Measurements from ENCODE around the gene HMGB3. TPM values are rescaled to one million over a fixed set of nuclear protein-coding genes. Genes with fewer than 3 reads are reported as not detected.

HMGB3 gene
- total and polyA plus RNA-seq, 12 donors: 3.9 to 33.7 (median 17.9) TPM

GRCh38 chrX:150989420-150989819, 6.3 kb downstream of the HMGB3 start:
- no peak for DNase-seq
- H3K9me3 ChIP-seq (replicated peaks in 1 of 3): no peaks in the 10 kb centered on the region
- TF ChIP-seq, protein P1, sequence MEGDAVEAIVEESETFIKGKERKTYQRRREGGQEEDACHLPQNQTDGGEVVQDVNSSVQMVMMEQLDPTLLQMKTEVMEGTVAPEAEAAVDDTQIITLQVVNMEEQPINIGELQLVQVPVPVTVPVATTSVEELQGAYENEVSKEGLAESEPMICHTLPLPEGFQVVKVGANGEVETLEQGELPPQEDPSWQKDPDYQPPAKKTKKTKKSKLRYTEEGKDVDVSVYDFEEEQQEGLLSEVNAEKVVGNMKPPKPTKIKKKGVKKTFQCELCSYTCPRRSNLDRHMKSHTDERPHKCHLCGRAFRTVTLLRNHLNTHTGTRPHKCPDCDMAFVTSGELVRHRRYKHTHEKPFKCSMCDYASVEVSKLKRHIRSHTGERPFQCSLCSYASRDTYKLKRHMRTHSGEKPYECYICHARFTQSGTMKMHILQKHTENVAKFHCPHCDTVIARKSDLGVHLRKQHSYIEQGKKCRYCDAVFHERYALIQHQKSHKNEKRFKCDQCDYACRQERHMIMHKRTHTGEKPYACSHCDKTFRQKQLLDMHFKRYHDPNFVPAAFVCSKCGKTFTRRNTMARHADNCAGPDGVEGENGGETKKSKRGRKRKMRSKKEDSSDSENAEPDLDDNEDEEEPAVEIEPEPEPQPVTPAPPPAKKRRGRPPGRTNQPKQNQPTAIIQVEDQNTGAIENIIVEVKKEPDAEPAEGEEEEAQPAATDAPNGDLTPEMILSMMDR (IDR thresholded peaks at IDR 0.05): no peak
- no peak for TF ChIP-seq POLR2A (IDR thresholded peaks at IDR 0.05)
- WGBS, 4 donors: 77 to 100% (median 86%) methylated on average over 1 to 2 of the region's 2 CpGs
- no peaks in the 10 kb centered on the region for H3K4me1 ChIP-seq (replicated peaks in 1 of 2)
- H3K27me3 ChIP-seq: no peaks in the 10 kb centered on the region
- H3K4me3 ChIP-seq: no peak overlapping the region
- intact Hi-C loops (cut with DNase I): loop anchor here in 1 of 2 donors (10.0 kb wide), 1 partner anchor 215 kb away; no protein-coding TSS in a partner anchor
- no peaks in the 10 kb centered on the region for H3K36me3 ChIP-seq (replicated peaks in 1 of 2)
- H3K27ac ChIP-seq: no peak overlapping the region

GRCh38 chrX:150990910-150991309, 7.8 kb downstream of the HMGB3 start:
- Histone ChIP-seq H3K4me3 (no peak overlapping the region), H3K4me1 (replicated peaks in 1 of 2) (no peaks in the 10 kb centered on the region), H3K9me3 (replicated peaks in 1 of 3) (no peaks in the 10 kb centered on the region), H3K27ac (no peak overlapping the region), H3K36me3 (replicated peaks in 1 of 2) (no peaks in the 10 kb centered on the region), H3K27me3 (no peaks in the 10 kb centered on the region)
- intact Hi-C loops (cut with DNase I): no loop called here
- TF ChIP-seq POLR2A (IDR thresholded peaks at IDR 0.05): no peak
- TF ChIP-seq, protein P1 (IDR thresholded peaks at IDR 0.05): no peak
- peak; percentile 29 to 55 (median 47) for DNase-seq
- WGBS, 4 donors: 41 to 60% (median 58%) methylated on average over 1 to 5 of the region's 5 CpGs

DNA sequence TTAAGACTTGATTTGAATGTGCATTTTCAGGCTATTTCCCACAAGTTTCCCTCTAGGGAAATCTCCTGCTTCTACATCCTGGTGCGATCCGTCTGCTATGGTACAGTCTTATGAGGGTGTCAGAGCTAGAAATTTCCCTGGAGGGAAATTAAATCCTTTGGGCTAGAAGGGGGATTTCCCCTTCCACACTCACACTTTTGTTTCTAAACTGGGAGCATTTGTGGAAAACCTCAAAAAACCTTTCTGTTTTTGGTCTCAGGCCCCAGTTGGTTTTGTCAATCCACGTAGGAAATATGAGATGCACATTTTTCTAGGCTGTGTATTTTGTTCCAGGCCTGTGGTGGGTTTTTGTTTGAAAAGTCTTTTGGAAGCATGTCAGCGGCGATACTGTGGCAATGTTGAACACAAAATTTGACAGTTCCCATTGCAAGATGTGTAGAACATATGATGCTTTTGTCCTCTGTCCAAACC, 17.8 kb downstream of the HMGB3 start:
- Histone ChIP-seq H3K27ac (no peak overlapping the region), H3K9me3 (replicated peaks in 1 of 3) (no peaks in the 10 kb centered on the region), H3K27me3 (no peaks in the 10 kb centered on the region), H3K36me3 (replicated peaks in 1 of 2) (no peaks in the 10 kb centered on the region), H3K4me3 (no peak overlapping the region), H3K4me1 (replicated peaks in 1 of 2) (no peaks in the 10 kb centered on the region)
- TF ChIP-seq, protein P1 (IDR thresholded peaks at IDR 0.05): no peak
- TF ChIP-seq POLR2A (IDR thresholded peaks at IDR 0.05): no peak
- WGBS, 4 donors: 76 to 86% (median 83%) methylated on average over 5 of the region's 5 CpGs
- intact Hi-C loops (cut with DNase I): loop anchor here in 1 of 2 donors (10.0 kb wide), 1 partner anchor 226 kb away; no protein-coding TSS in a partner anchor
- no peak for DNase-seq

GRCh38 chrX:151004085-151004484, 20.9 kb downstream of the HMGB3 start:
- Histone ChIP-seq H3K9me3 (replicated peaks in 1 of 3) (no peaks in the 10 kb centered on the region), H3K36me3 (replicated peaks in 1 of 2) (no peaks in the 10 kb centered on the region), H3K27me3 (no peaks in the 10 kb centered on the region), H3K27ac (no peak overlapping the region), H3K4me3 (no peak overlapping the region), H3K4me1 (replicated peaks in 1 of 2) (no peaks in the 10 kb centered on the region)
- TF ChIP-seq, protein P1 (IDR thresholded peaks at IDR 0.05): peak in 3 of 6 experiments; percentile 29 to 42 (median 30)
- TF ChIP-seq POLR2A (IDR thresholded peaks at IDR 0.05): no peak
- 52 to 86% (median 72%) methylated on average over 1 of the region's 1 CpG for WGBS, 4 donors
- DNase-seq: peak in 1 of 7 donors; percentile 21
- intact Hi-C loops (cut with DNase I): loop anchor here in 1 of 2 donors (10.0 kb wide), 1 partner anchor 229 kb away; no protein-coding TSS in a partner anchor

Measured in adrenal gland (tissue), 12 donors.